K562 (cell line): ENCODE data around the gene YPEL4.
A peak's percentile ranks its signal among the peaks of the same experiment; 100 is the strongest.

Experiments used
- CAMTA2 ChIP-seq: fragments of 250-450 bp; sonication (Bioruptor Pico); conservative IDR thresholded peaks from 2 replicates; pipeline ENCODE4 v1.5.1; 2022
- CTCF ChIP-seq, 3 experiments: IDR thresholded peaks in 2 of 3; conservative IDR thresholded peaks in 1 of 3; 2 replicates each; pipeline ENCODE4 v1.5.1; 2011 to 2012; ENCODE audit warnings: low read length in 3 of 3, mild to moderate bottlenecking in 3 of 3, control low read depth in 2 of 3, improper control_type of control experiment in 1 of 3, inconsistent platforms in 1 of 3, low read depth in 1 of 3, mixed read lengths in 1 of 3, moderate library complexity in 1 of 3; ENCODE audit not compliant: insufficient read depth in 2 of 3
- KAT7 ChIP-seq: sonication (generic); formaldehyde crosslinking; IDR thresholded peaks from 2 replicates; pipeline ENCODE4 v1.8.0; 2022; ENCODE audit warnings: missing genetic modification reagents, mild to moderate bottlenecking, borderline replicate concordance
- NFE2L1 ChIP-seq: fragments of 450-650 bp; IDR thresholded peaks from 2 replicates; pipeline ENCODE4 v1.6.1; 2016; ENCODE audit warnings: missing genetic modification characterization, low read depth, mild to moderate bottlenecking, missing compliant biosample characterization, moderate library complexity, borderline replicate concordance
- NR3C1 ChIP-seq: sonication (generic); formaldehyde crosslinking; IDR thresholded peaks from 2 replicates; pipeline ENCODE4 v1.8.1; 2022; ENCODE audit warnings: missing genetic modification reagents
- POLR2A ChIP-seq: fragments of 450-650 bp; conservative IDR thresholded peaks from 2 replicates; pipeline ENCODE4 v1.6.1; 2016
- SPI1 ChIP-seq: IDR thresholded peaks from 2 replicates; pipeline ENCODE4 v1.6.1; 2011; ENCODE audit warnings: low read depth, low read length, control low read depth, borderline replicate concordance
- TCF7 ChIP-seq: sonication (generic); IDR thresholded peaks from 2 replicates; pipeline ENCODE4 v1.6.1; 2016; ENCODE audit warnings: antibody characterized with exemption, borderline replicate concordance

- TF ChIP-seq NFE2L1 (tag) (no peak), NR3C1 (CRISPR knock-in tag) (no peak), POLR2A (no peak), TCF7 (no peak), CTCF (IDR thresholded peaks at IDR 0.05 in 2 of 3, conservative IDR thresholded peaks at IDR 0.05 in 1 of 3; ENCODE audit: insufficient read depth in 2 of 3, low read depth in 1 of 3, low read length in 3 of 3) (no peak), SPI1 (no peak), KAT7 (CRISPR knock-in tag) (0 out of 2 replicates have a peak, but pooled peaks have one; percentile 35), CAMTA2 (no peak)
Measured at GRCh38 chr11:57649826-57650738, at the start of gene YPEL4.
